Liver (tissue), 9 donors: Measurements from ENCODE around the gene NAA16. TPM values are rescaled to one million over a fixed set of nuclear protein-coding genes. Genes with fewer than 3 reads are reported as not detected.
"Not testable (repeated sequence)": the region's sequence is repeated elsewhere in the genome, so short reads cannot be mapped to it uniquely, and the experiment has no call there.

Source experiments
- DNase-seq: peaks from one replicate; pipeline ENCODE4 v3.0.0-alpha.2; 2017; ENCODE audit warnings: low spot score
- H3K27ac ChIP-seq, 2 donors: one replicate each; pipeline ENCODE4 v1.7.0; 2013; ENCODE audit warnings: inconsistent platforms in 2 of 2, low read length in 2 of 2, control low read depth in 1 of 2, low read depth in 1 of 2, mild to moderate bottlenecking in 1 of 2
- H3K27me3 ChIP-seq, 4 donors: one replicate each; pipeline versions ENCODE4 v1.6.1 to v1.7.0; 2013; ENCODE audit warnings: low read length in 3 of 4, inconsistent platforms in 1 of 4, mild to moderate bottlenecking in 1 of 4, moderate library complexity in 1 of 4; ENCODE audit not compliant: control insufficient read depth in 4 of 4, insufficient read depth in 4 of 4
- H3K36me3 ChIP-seq, 4 donors: one replicate each; pipeline versions ENCODE4 v1.6.1 to v1.7.0; 2013; ENCODE audit warnings: low read length in 3 of 4, mild to moderate bottlenecking in 3 of 4, low read depth in 1 of 4, moderate library complexity in 1 of 4; ENCODE audit not compliant: control insufficient read depth in 4 of 4, insufficient read depth in 3 of 4
- H3K4me1 ChIP-seq, 4 donors: one replicate each; pipeline versions ENCODE4 v1.6.1 to v1.7.0; 2013; ENCODE audit warnings: low read length in 3 of 4, mild to moderate bottlenecking in 3 of 4, moderate library complexity in 1 of 4; ENCODE audit not compliant: control insufficient read depth in 4 of 4, insufficient read depth in 4 of 4
- H3K4me3 ChIP-seq, 3 donors: one replicate each; pipeline versions ENCODE4 v1.6.1 to v1.7.0; 2013; ENCODE audit warnings: low read length in 3 of 3, control low read depth in 1 of 3, low read depth in 1 of 3, mild to moderate bottlenecking in 1 of 3
- H3K9ac ChIP-seq, 2 donors: one replicate each; pipeline ENCODE4 v1.7.0; 2013; ENCODE audit warnings: low read length in 2 of 2, mild to moderate bottlenecking in 2 of 2, moderate library complexity in 2 of 2, control low read depth in 1 of 2, low read depth in 1 of 2
- H3K9me3 ChIP-seq, 4 donors: one replicate each; pipeline versions ENCODE4 v1.6.1 to v1.7.0; 2013; ENCODE audit warnings: low read length in 3 of 4; ENCODE audit not compliant: control insufficient read depth in 4 of 4
- ATF3 ChIP-seq: IDR thresholded peaks from 2 replicates; pipeline ENCODE4 v1.6.1; 2016; ENCODE audit warnings: antibody characterized with exemption
- CTCF ChIP-seq: fragments of 150-350 bp; IDR thresholded peaks from 2 replicates; pipeline ENCODE4 v1.5.1; 2017; ENCODE audit warnings: improper control_type of control experiment, low read depth, low read length; ENCODE audit not compliant: missing input control
- EGR1 ChIP-seq, 2 donors: IDR thresholded peaks; 2 replicates each; pipeline ENCODE4 v1.6.1; 2016 to 2018; ENCODE audit warnings: antibody characterized with exemption in 2 of 2, low read depth in 2 of 2
- FOXA1 ChIP-seq: IDR thresholded peaks from 2 replicates; pipeline ENCODE4 v1.6.1; 2016; ENCODE audit warnings: antibody characterized with exemption
- FOXA2 ChIP-seq: IDR thresholded peaks from 2 replicates; pipeline ENCODE4 v1.6.1; 2016; ENCODE audit warnings: antibody characterized with exemption
- HNF4G ChIP-seq: IDR thresholded peaks from 2 replicates; pipeline ENCODE4 v1.6.1; 2016; ENCODE audit warnings: antibody characterized with exemption
- JUND ChIP-seq, 2 donors: IDR thresholded peaks; 2 replicates each; pipeline ENCODE4 v1.6.1; 2016; ENCODE audit warnings: antibody characterized with exemption in 2 of 2
- NR2F2 ChIP-seq: IDR thresholded peaks from 2 replicates; pipeline ENCODE4 v1.6.1; 2016; ENCODE audit warnings: antibody characterized with exemption
- RAD21 ChIP-seq, 2 donors: IDR thresholded peaks; 2 replicates each; pipeline ENCODE4 v1.6.1; 2016; ENCODE audit warnings: antibody characterized with exemption in 2 of 2, mild to moderate bottlenecking in 2 of 2
- REST ChIP-seq: IDR thresholded peaks from 2 replicates; pipeline ENCODE4 v1.6.1; 2016; ENCODE audit warnings: antibody characterized with exemption, mild to moderate bottlenecking
- RXRA ChIP-seq, 2 donors: IDR thresholded peaks; 2 replicates each; pipeline ENCODE4 v1.6.1; 2017 to 2018; ENCODE audit warnings: antibody characterized with exemption in 2 of 2, mild to moderate bottlenecking in 1 of 2
- SP1 ChIP-seq: IDR thresholded peaks from 2 replicates; pipeline ENCODE4 v1.6.1; 2018; ENCODE audit warnings: antibody characterized with exemption, mild to moderate bottlenecking
- TAF1 ChIP-seq: conservative IDR thresholded peaks from 2 replicates; pipeline ENCODE4 v1.6.1; 2016; ENCODE audit warnings: antibody characterized with exemption, mild to moderate bottlenecking
- YY1 ChIP-seq: IDR thresholded peaks from 2 replicates; pipeline ENCODE4 v1.6.1; 2016; ENCODE audit warnings: antibody characterized with exemption, mild to moderate bottlenecking
- WGBS: extraction: QIAGEN DNeasy Blood & Tissue Kit; methylation state at CpG from one replicate; pipeline ENCODE4 v1.1.7; 2013; 5-methylcytosine and 5-hydroxymethylcytosine counted together
- polyA plus RNA-seq, 2 donors: library from polyadenylated mRNA; stranded (reverse) in 1 of 2; unstranded in 1 of 2; fragments of 200-250 nt in 1 of 2; fragments of >200 nt in 1 of 2; fragmentation: Nextera tagmentation in 1 of 2; extraction: Ambion mirVana in 1 of 2; gene quantifications; one replicate each; pipeline versions ENCODE4 v1.2.1 to v1.2.3, GENCODE V29; 2013 to 2015
- total RNA-seq, 2 donors: library from RNA; depleted of rRNA; stranded (reverse); fragments of >200 nt; gene quantifications; one replicate each; pipeline ENCODE4 v1.2.3, GENCODE V29; 2014
- TF ChIP-seq, protein P1 (sequence below): IDR thresholded peaks from 2 replicates; pipeline ENCODE4 v1.6.1; 2016; ENCODE audit warnings: antibody characterized with exemption
- TF ChIP-seq, protein P2 (sequence below): IDR thresholded peaks from 2 replicates; pipeline ENCODE4 v1.6.1; 2016; ENCODE audit warnings: antibody characterized with exemption
- donor health status: healthy.
- donor health status: healthy.
- donor health status: healthy.
- donor health status: healthy.
- donor health status: healthy.

NAA16 gene
- total and polyA plus RNA-seq, 4 donors = 2.6 to 11.5 (median 9.2) TPM

- Histone ChIP-seq H3K27ac (no peak overlapping the region), H3K4me3 (no peak overlapping the region), H3K27me3 (no peaks in the 10 kb centered on the region), H3K9me3 (no peaks in the 10 kb centered on the region), H3K4me1 (no peaks in the 10 kb centered on the region), H3K9ac (no peak overlapping the region), H3K36me3 (no peaks in the 10 kb centered on the region)
- no peak for TF ChIP-seq TAF1
- no peak for TF ChIP-seq HNF4G
- TF ChIP-seq FOXA2 = no peak
- DNase-seq = no peak
Measured at GRCh38 chr13:41276824-41277223, 34.2 kb upstream of the NAA16 start.

DNA sequence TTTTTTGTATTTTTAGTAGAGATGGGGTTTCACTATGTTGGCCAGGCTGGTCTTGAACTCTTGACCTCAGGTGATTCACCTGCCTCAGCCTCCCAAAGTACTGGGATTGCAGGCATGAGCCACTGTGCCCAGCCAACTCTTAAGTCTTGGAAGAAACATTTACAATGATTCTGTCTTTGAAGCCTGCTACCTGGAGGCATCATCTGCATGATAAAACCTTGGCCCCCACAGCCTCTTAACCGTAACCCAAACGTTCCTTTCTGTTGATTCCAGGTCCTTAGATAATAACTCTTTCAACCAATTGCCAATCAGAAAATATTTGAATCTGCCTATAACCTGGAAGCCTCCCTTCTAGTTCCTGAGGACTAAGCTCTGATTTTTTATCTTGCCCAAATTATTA is 31.9 kb upstream of the NAA16 start:
- not testable (repeated sequence) for H3K36me3 ChIP-seq, H3K27ac ChIP-seq, H3K9ac ChIP-seq, H3K27me3 ChIP-seq, H3K9me3 ChIP-seq, H3K4me3 ChIP-seq, DNase-seq, H3K4me1 ChIP-seq
- WGBS = 70% methylated on average over 2 of the region's 2 CpGs

DNA sequence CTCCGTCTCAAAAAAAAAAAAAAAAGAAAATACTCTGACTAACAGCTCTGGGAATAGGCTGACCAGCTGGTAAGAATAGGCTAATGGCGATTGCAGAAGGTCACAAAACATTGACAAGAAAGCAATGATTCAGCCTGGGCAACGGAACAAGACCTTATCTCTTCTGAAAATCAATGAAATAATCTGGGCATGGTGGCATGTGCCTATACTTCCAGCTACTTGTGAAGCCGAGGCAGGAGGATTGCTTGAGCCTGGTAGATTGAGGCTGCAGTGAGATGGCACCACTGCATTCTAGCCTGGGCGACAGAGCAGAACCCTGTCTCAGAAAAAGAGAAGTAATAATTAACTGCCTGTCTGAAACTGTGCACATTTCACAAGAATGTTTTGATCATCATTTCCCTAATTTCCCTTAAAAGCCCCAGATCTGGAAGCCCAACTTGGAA is 28.9 kb upstream of the NAA16 start:
- no peaks in the 10 kb centered on the region for H3K27me3 ChIP-seq
- no peak for DNase-seq

More for the DNA sequence above, 28.9 kb upstream of the NAA16 start:
- no peak overlapping the region for H3K9ac ChIP-seq
- H3K27ac ChIP-seq = no peak overlapping the region
- no peak overlapping the region for H3K4me3 ChIP-seq
- 74% methylated on average over 5 of the region's 5 CpGs for WGBS
- TF ChIP-seq JUND (IDR thresholded peaks at IDR 0.05) = no peak
- TF ChIP-seq FOXA2 = no peak
- no peak for TF ChIP-seq RXRA (IDR thresholded peaks at IDR 0.05)
- TF ChIP-seq YY1 = no peak
- TF ChIP-seq FOXA1 = no peak
- TF ChIP-seq REST = no peak
- TF ChIP-seq HNF4G = no peak
- TF ChIP-seq RAD21 (IDR thresholded peaks at IDR 0.05) = no peak
- TF ChIP-seq, protein P1, sequence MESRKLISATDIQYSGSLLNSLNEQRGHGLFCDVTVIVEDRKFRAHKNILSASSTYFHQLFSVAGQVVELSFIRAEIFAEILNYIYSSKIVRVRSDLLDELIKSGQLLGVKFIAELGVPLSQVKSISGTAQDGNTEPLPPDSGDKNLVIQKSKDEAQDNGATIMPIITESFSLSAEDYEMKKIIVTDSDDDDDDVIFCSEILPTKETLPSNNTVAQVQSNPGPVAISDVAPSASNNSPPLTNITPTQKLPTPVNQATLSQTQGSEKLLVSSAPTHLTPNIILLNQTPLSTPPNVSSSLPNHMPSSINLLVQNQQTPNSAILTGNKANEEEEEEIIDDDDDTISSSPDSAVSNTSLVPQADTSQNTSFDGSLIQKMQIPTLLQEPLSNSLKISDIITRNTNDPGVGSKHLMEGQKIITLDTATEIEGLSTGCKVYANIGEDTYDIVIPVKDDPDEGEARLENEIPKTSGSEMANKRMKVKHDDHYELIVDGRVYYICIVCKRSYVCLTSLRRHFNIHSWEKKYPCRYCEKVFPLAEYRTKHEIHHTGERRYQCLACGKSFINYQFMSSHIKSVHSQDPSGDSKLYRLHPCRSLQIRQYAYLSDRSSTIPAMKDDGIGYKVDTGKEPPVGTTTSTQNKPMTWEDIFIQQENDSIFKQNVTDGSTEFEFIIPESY = no peak
- no peak for TF ChIP-seq CTCF
- TF ChIP-seq, protein P2, sequence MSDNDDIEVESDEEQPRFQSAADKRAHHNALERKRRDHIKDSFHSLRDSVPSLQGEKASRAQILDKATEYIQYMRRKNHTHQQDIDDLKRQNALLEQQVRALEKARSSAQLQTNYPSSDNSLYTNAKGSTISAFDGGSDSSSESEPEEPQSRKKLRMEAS = no peak
- no peak for TF ChIP-seq TAF1
- TF ChIP-seq NR2F2 = no peak
- TF ChIP-seq EGR1 (IDR thresholded peaks at IDR 0.05; ENCODE audit: low read depth in 2 of 2) = no peak
- no peak for TF ChIP-seq SP1
- no peak for TF ChIP-seq ATF3
- H3K4me1 ChIP-seq = no peaks in the 10 kb centered on the region
- no peaks in the 10 kb centered on the region for H3K36me3 ChIP-seq
- no peaks in the 10 kb centered on the region for H3K9me3 ChIP-seq
